RWPE1 (cell line): Measurements from ENCODE around the gene RRP15.

Experiments
- CTCF ChIA-PET: fragments of 350-600 bp; sonication (Branson Sonifier 250); formaldehyde crosslinking; extraction: SDS; loops from one replicate; lab custom pipeline; 2021; lab: Yijun Ruan, JAX
- POLR2A ChIA-PET: fragments of 400-600 bp; formaldehyde crosslinking; extraction: SDS; loops from one replicate; lab custom pipeline; 2020; ENCODE audit warnings: antibody characterized with exemption; ENCODE audit not compliant: low non-redundant PET; lab: Yijun Ruan, JAX
- DNase-seq: peaks from one replicate; pipeline ENCODE4 v3.0.0; 2012; ENCODE audit warnings: low spot score
- H3K27ac ChIP-seq: fragments of 450-650 bp; 2 replicates; pipeline ENCODE4 v1.5.1; 2017
- CTCF ChIP-seq: fragments of 450-650 bp; conservative IDR thresholded peaks from 2 replicates; pipeline ENCODE4 v1.5.1; 2017; ENCODE audit warnings: low read depth, mild to moderate bottlenecking

The RRP15 gene

GRCh38 chr1:218365226-218365999 is 80.3 kb downstream of the RRP15 start:
- POLR2A ChIA-PET = no interaction called here
- no peak for DNase-seq
- CTCF ChIA-PET = no interaction called here
- H3K27ac ChIP-seq = no peak overlapping the region
- no peak for TF ChIP-seq CTCF

DNA sequence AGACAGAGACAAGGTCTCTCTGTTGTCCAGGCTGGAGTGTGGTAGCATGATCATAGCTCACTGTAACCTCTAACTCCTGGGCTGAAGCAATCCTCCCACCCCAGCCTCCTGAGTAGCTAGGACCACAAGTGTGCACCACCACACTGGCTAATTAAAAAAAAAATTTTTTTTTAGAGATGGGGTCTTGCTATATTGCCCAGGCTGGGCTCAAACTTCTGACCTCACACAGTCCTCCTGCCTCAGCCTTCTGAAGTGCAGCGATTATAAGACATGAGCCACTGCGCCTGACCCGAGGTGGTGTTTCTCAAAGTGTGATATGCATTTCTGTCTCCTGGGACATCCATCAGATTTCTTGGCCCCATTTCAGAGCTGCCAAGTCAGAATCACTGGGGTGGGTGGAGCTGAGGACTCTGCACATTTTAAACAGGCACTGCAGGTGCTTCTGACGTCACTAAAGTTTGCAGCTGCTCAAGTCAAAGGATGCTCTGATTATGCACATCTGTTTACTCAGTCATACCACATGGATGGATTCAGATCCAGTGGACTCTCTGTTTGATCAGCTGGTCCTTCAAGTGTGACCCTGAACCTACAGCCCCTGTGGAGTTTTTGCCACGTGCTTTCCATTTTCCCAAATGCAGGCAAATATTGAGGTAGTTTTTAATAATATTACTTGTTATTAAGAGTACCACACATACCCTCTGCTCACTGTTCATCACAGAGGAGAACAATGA is 81.4 kb downstream of the RRP15 start:
- DNase-seq = no peak
- no peak for TF ChIP-seq CTCF
- H3K27ac ChIP-seq = no peak overlapping the region
- ChIA-PET POLR2A (no interaction called here), CTCF (no interaction called here)

DNA sequence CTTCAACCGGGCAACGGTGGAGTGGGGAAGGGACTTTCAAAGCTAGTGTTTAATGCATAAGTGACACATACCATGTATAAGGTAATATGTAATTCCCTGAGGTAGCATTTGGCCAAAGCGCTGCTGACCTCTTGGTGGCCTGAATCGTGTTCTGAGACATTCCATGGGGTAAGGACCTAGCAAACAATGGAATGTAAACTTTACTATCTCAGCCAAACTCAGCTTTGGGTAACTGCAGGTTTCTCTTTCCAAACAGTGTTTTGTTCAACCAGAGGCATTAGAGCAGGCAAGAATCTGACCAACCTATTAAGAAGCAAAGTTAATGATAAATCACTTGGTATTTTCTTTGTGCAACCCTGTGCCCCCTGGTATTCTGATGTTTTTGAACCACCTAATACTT is 82.0 kb downstream of the RRP15 start:
- TF ChIP-seq CTCF = no peak
- ChIA-PET POLR2A (no interaction called here), CTCF (no interaction called here)
- H3K27ac ChIP-seq = no peak overlapping the region
- DNase-seq = no peak

DNA sequence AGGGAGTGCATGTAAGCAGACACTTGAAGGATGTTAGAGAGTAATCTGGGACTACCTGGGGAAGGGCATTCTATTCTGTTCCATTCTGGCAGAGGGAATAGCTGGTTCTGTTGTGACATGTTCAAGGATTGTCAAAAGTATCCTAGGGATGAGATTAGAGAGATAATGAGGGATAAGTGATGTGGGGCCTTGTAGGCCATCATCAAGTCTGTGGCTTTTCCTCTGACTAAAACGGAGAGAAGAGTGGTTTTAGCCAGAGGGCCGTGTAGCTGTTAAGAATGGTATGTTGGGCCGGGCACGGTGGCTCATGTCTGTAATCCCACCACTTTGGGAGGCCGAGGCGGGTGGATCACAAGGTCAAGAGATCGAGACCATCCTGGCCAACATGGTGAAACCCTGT is 83.6 kb downstream of the RRP15 start:
- H3K27ac ChIP-seq = no peak overlapping the region
- POLR2A ChIA-PET = no interaction called here
- no peak for DNase-seq
- CTCF ChIA-PET = interaction anchor here (0.7 kb wide), 1 partner anchor 21 kb away, joined by 3 read pairs; no protein-coding TSS in a partner anchor
- no peak for TF ChIP-seq CTCF

DNA sequence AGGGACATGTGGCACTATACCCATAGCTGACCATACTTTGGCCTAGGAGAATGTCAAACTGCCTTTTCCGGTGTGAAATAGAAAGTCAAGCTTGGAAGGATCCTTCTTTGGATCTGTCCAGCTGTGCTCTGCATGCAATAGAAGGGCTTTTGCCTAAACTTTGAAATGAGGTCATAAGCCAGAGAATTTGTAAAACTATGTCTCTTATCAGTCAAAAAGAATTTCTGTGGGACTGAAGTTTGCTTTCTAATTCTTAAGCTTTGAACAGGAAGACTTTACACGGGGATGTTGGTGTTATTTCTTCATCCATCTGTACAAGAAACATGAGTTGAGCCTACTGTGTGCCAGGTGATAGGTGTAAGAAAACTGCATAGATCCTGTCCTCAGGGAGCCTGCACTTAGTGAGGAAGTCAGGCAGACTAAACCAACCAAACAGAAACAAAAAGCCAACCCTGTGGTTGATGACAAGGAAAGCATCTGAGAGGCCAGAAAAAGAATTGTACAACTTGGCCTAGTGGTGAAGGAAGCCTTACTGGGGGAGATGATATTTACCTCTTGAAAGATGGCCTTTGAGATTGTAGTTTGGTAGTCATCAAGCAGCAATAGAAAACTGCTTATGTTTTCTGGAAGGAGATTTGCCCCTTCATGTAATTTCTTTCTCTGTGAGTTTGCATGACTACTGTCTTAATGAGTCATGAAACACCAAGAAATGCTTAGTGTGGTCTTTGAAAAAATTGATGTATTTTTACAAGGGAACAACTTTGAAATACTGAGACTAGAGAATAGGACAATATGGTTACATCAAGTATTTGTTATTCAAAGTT is 84.8 kb downstream of the RRP15 start:
- DNase-seq = no peak
- CTCF ChIA-PET = no interaction called here
- POLR2A ChIA-PET = no interaction called here
- no peak for TF ChIP-seq CTCF
- H3K27ac ChIP-seq = no peak overlapping the region
